Suppressor macrophage (primary cell): ENCODE results near the gene CPLX1.
"Not testable (repeated sequence)": the region's sequence is repeated elsewhere in the genome, so short reads cannot be mapped to it uniquely, and the experiment has no call there.

Source experiments
- DNase-seq, 4 experiments: peaks; one replicate each; pipeline ENCODE4 v3.0.0-alpha.2; 2020 to 2022

CPLX1 gene

DNA sequence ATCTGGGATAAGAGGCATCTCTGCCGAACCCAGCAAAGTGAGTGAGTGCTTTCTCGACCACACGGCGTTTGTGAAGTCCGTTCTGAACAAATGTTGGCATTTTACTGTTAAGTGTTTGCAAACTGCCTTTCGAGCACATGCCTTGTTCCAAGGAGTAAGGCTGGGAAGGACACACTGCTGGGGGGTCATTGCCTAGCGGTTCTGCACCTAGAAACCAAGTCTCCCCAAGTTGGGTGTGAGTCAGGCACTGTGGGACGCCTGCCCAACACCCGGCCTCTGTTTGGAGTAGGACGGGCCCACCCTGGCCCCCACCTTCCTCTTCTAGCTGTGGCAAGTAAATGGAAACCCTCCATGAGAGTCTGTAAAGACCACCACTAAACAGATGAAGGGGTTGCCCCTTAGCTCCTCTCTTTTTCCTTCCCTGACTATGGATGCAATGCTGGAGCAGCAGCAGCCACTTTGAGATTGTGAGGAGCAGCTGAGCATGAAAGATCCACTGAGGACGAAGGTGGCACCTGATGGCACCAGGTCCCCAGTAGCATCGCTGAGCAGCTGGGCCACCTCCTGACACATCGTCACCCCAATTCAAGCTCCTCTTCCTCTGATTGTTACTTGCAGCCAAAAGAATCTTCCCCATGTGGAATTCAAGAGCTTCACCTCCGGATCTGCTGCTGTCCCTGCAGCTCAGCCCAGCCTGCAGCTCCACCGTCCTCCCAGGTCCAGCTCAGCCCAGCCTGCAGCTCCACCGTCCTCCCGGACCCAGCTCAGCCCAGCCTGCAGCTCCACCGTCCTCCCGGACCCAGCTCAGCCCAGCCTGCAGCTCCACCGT is 6.3 kb downstream of the CPLX1 start:
- no peak for DNase-seq

- DNase-seq = no peak
These were observed 7.6 kb downstream of the CPLX1 start for GRCh38 chr4:818106-818921.

GRCh38 chr4:815464-816146 is 10.3 kb downstream of the CPLX1 start:
- DNase-seq = no peak

- no peak for DNase-seq
These were observed 11.5 kb downstream of the CPLX1 start for GRCh38 chr4:814312-814850.

DNA sequence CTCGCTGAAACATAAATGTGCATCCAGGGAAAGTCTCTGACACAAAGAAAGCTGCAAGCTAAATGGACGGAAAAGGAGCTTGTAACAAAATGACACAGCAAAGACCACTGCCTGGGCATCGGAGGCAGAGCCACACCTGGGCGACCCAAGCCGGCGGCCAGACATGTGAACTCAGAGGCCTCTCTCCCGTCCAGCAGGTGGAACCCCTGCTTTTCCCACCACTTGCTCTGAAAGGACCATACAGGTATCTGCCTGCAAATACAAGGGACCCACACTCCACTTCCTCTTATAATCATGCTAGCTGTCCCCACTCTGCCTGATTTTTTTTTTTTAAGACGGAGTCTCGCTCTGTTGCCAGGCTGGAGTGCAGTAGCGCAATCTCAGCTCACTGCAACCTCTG is 12.0 kb downstream of the CPLX1 start:
- DNase-seq = no peak

DNA sequence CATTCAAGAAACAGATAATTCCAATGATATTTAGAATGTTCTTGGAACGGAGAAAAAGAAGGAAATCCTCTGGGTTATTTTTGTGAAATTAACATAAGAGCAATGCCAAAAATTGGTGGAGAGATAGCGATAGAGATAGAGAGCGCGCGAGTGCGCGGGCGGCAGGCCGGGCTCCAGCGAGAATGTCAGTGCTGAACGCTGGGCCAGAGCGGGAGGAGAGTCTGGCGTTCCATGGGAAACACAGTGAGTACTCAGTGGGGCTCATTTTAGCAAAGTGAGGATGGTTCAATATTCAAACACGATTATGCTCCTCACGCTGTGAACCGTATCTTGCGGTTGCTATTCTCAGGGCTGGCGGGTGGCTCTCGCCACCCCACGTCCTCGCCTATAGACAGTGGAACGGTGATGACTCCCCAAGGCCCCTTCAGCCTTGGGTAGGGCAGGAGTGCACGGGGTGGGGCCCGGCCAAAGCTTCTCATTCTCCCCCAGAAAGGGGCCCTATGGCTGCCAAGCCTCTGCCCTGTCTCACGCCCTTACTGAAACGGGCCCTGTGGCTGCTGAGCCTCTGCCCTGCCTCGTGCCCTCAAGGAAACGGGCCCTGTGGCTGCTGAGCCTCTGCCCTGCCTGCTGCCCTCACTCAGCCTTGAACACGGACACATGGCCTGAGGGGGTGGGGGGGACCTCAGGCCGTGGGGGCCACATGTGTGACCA is 16.9 kb downstream of the CPLX1 start:
- no peak for DNase-seq

DNA sequence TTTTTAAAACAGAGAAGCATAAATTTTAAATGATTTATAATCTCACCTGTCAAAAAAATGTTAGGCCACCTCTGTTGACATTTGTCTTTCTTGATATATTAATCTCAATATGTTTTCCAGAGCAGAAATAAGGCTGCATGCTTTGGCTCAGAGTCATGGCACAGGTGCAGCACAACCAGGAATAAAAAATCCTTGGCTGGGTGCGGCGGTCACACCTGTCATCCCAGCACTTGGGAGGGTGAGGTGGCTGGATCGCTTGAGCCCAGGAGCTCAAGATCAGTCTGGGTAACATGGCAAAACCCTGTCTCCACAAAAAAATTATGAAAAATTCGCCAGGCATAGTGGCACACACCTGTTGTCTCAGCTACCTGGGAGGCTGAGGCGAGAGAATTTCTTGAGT is 18.1 kb downstream of the CPLX1 start:
- no peak for DNase-seq

DNA sequence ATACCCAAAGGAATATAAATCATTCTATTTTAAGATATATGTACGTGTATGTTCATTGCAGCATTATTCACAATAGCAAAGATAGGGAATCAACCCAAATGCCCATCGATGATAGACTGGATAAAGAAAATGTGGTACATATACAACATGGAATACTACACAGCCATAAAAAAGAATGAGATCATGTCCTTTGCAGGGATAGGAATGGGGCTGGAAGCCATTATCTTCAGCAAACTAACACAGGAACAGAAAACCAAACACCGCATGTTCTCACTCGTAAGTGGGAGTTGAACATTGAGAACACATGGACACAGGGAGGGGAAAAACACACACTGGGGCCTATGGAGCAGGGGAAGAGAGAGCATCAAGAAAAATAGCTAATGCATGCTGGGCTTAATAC is 18.9 kb downstream of the CPLX1 start:
- not testable (repeated sequence) for DNase-seq

DNA sequence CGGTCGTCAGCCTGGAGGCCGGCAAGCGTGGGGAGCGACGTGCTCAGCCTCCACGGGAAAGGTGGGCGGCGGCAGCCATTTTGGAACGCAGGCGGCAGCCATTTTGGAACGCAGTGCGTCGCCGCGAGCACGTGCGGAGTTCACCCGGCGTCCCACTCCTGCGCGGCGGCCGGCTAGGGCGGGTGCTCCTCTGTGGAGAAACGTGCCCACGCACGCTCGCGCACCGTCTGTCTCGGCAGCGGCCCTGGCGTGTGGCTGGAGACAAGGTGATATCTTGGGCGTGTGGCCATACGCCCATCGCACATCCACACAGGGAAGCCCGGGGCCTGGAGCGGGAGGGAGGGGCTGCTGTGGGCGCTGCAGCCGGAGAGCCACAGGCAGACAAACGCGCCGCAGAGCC is 21.1 kb downstream of the CPLX1 start:
- DNase-seq = no peak

DNA sequence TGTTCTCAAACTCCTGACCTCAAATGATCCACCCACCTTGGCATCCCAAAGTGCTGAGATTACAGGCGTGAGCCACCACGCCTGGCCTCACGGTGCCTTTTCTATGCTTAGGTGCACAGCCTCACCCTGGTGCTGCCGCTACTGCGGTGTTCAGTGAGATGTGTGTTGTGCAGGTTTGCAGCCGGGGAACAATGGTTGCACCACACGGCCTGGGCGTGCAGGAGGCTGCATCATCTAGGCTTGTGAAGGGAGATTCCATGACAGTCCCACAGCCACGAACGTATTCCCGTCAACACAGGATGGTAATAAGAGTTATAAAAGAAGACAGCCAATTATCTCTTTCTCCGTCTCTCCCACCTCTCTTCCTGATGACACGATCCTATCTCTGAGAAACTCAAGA is 22.0 kb downstream of the CPLX1 start:
- DNase-seq = no peak

- no peak for DNase-seq
These were observed 24.3 kb downstream of the CPLX1 start for GRCh38 chr4:801436-802124.

- no peak for DNase-seq
These were observed 28.9 kb downstream of the CPLX1 start for GRCh38 chr4:797066-797465.

DNA sequence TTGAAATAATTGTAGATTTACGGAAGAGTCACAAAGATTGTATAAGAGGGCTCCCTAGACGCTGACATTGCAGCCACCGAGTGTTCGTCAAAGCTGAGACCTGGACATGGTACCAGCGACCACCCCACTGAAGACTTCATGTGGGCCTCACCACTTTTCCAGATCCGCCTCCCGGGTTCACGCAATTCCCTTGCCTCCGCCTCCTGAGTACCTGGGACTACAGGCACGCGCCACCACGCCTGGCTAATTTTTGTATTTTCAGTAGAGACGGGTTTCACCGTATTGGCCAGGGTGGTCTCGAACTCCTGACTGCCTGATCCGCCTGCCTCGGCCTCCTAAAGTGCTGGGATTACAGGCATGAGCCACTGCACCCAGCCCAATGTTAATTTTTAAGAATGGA is 29.7 kb downstream of the CPLX1 start:
- DNase-seq = no peak

- no peak for DNase-seq
These were observed 30.2 kb downstream of the CPLX1 start for GRCh38 chr4:795726-796119.

DNA sequence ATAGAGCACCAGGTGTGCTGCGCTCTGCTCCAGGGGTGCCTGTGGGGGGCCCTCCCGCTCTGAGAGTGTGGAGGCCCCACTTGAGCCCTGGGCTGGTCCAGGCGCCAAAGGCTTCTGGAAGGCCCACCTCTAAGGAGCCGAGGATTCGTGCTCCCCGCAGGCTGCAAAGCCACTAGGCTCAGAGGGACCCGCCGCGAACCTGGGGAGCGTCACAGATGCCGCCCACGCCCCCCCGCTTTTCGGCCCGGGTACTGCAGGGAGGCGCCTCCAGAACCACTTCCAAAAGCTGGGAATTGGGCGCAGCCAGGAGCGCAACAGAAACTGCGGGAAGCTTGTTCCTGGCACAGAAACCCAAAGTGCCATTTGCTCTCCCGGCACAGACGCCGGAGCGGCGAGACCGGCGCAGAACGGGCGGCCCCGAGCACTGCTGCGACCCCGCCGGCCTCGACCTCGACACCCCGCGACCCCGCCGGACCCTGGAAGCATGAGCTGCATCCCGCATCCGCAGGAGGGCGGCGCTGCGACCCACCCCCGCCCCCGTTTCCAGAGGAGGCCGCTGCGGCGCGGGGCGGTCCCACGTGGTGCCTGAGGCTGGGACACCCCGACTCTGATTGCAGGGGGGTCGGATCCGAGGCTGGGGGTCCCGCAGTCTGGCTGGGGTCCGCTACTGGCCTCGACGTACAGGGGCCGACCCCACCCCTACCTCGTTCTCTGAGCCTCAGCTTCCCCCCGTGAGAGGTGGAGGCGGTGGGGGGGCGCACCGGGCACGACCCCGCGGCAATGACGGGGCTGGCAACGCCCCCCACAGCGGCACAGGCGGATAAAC is 30.8 kb downstream of the CPLX1 start:
- DNase-seq = no peak

DNA sequence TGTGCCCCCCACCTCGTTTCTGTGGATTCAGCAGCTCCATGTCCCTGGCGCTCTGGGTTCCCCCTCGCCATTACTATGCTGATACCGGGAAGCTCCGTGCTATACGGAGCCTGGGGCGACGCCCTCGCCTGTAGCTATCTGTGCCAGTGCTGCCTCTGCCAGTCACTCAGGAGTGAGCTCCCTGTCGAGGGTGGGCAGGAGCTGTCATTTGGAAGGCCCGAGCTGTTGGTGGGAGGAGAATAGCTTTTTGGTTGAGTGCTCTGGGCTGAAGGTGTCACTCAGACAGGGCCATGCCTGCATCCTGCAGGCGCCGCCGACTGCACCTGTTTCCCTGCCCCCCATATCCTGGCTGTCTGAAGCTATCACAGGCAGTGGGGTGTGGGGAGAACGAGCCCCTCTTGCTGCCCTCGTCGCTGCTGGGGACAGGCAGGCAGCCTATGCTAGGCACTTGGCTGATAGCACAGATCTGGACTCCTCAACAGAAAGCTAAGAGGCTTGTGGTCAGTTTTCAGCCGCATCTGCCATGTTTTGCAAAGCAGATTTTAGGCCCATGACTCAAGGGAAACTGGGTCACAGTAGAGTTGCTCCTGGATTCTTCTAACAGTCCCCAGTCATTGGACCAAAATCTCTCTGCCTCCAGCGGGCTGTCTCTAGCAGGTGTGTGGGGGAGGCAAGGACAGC is 31.8 kb downstream of the CPLX1 start:
- no peak for DNase-seq

GRCh38 chr4:793093-793861 is 32.7 kb downstream of the CPLX1 start:
- DNase-seq = no peak

GRCh38 chr4:792626-793092 is 33.3 kb downstream of the CPLX1 start:
- no peak for DNase-seq

DNA sequence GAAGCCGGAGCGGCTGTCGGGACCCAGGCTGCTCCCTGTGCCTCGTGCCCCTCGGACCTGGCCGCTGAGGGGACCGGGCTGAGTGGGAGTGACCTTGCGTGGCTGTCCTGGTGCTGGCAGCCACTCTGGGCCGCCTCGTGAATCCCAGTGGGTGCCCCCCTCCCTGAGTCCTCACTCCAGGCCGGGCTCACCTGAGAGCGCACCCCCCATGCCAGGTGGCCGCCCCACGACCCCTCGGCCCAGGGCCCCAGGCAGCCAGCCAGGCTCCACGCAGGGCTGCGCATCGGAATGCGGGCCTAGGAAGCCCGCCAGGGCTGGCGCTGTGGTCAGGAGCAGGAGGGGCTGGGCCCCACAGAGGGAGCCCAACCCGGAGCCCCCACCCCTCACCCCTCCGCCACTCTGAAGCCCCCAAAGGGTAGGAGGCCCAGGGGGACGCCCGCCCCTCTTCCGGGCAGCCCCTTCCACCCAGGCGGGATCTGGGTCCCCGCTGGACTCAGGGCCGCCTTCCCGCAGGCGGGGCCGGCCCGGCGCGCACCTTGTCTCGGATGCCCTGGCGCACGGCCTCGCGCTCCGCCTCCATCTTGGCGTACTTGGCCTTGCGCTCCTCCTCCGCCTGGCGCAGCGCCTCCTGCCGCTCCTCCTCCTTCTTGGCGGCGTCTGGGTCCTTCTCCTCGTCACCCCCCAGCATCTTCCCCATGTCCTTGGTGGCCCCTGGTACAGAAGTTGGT is 33.9 kb downstream of the CPLX1 start:
- DNase-seq = peak in 1 of 4 experiments; percentile 36
